ENCODE measurements around the gene ESRRA.

DNA sequence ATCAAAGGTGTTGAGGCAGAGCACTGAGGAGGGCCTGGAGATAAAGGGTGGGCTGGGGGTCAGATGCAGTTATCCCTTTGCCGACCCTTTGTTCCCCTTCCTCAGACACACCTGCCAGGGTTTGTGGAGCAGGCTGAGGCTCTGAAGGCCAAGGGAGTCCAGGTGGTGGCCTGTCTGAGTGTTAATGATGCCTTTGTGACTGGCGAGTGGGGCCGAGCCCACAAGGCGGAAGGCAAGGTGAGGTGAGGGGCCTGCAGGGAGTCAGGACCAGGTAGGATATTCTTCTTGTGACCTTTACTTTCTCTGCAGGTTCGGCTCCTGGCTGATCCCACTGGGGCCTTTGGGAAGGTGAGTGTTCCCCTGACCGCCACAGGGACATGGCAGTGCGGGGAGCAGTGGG is 15.2 kb downstream of the ESRRA start:
- TF ChIP-seq, protein P1, sequence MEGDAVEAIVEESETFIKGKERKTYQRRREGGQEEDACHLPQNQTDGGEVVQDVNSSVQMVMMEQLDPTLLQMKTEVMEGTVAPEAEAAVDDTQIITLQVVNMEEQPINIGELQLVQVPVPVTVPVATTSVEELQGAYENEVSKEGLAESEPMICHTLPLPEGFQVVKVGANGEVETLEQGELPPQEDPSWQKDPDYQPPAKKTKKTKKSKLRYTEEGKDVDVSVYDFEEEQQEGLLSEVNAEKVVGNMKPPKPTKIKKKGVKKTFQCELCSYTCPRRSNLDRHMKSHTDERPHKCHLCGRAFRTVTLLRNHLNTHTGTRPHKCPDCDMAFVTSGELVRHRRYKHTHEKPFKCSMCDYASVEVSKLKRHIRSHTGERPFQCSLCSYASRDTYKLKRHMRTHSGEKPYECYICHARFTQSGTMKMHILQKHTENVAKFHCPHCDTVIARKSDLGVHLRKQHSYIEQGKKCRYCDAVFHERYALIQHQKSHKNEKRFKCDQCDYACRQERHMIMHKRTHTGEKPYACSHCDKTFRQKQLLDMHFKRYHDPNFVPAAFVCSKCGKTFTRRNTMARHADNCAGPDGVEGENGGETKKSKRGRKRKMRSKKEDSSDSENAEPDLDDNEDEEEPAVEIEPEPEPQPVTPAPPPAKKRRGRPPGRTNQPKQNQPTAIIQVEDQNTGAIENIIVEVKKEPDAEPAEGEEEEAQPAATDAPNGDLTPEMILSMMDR (IDR thresholded peaks at IDR 0.05), result no peak
- no peak for TF ChIP-seq POLR2A (IDR thresholded peaks at IDR 0.05)
